Sciatic nerve (tissue), 2 donors: Measurements from ENCODE around the gene MIGA2. TPM values are rescaled to one million over a fixed set of nuclear protein-coding genes. Genes with fewer than 3 reads are reported as not detected.
A peak's percentile ranks its signal among the peaks of the same experiment; 100 is the strongest.

Experiments used
- ATAC-seq: fragments of 200-7000 bp; cut with Tn5 transposase; one replicate; pipeline ENCODE4 v1.9.1; 2020; ENCODE audit warnings: mild to moderate bottlenecking, moderate library complexity
- DNase-seq: peaks from one replicate; pipeline ENCODE4 v3.0.0-alpha.2; 2020; ENCODE audit warnings: low spot score
- intact Hi-C: fragments of 100-400 bp; cut with DNase I; formaldehyde crosslinking; loops from one replicate; pipeline ENCODE4 v1.14.2; 2022
- total RNA-seq: library from RNA; stranded (reverse); fragmentation: NEBNext Ultra II Directional; extraction: Animal tissue kit (Norgen Biotek cat#: 25700); gene quantifications from one replicate; pipeline ENCODE4 v1.2.1, GENCODE V29; 2021
- donor health status: DM: no; HTN: no; CAD: no.
- donor health status: DM: no; HTN: no; CAD: no.

Gene MIGA2
- total RNA-seq, 1 donor from 2014 or later, result 25.5 TPM

DNA sequence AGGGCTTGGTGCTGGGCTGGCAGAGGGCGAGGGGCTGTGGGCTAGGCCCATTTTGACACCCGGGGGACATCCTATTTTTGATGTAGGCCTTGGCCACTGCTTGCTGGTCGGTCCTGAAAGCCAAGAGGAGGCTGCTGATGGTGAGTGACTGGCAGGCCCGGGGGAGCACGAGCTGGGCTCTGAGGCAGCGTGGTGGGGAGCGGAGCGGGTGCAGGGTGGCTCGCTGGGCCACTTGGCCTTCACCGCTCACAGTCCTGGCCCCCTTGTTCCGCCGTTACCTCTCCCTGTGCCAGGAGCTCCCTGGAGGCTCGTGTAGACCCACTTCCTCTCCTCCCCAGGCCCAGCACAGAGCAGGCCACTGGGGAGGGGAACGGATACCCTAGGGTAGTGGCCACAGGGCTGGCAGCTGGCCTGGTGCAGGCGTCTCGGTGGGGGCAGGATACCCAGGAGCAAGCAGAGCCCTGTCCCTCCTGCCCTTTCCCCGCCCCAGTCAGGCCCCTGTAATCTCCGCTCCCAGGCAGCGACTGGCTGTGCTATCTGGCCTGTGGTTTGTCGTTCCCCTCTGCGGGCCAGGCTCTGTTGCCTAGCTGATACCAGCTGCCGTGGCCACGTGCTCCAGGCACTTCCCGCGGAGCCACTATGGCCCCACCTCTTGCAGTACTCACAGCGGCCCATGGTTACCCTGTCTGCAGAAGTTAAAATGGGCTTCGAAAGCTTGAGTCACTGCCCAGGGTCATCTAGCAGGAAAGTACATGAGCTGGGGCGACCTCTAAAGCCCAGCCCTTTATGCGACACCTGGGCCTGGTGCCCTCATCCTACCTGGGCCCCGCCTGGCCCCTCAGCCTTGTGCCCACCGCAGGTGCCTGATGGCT is 32.8 kb downstream of the MIGA2 start:
- DNase-seq (no peak), ATAC-seq (peak; percentile 80)
- intact Hi-C loops, result no loop called here

- peak; percentile 21 for ATAC-seq
- intact Hi-C loops, result no loop called here
- DNase-seq, result no peak
Observed at GRCh38 chr9:129069862-129070641, 33.6 kb downstream of the MIGA2 start.

GRCh38 chr9:129070696-129071525 is 34.5 kb downstream of the MIGA2 start:
- intact Hi-C loops, result no loop called here
- ATAC-seq, result no peak
- DNase-seq, result no peak

GRCh38 chr9:129071526-129072126 is 35.2 kb downstream of the MIGA2 start:
- intact Hi-C loops, result no loop called here
- DNase-seq, result no peak
- ATAC-seq, result no peak

- ATAC-seq (no peak), DNase-seq (no peak)
- intact Hi-C loops, result no loop called here
Observed at GRCh38 chr9:129072171-129072570, 35.7 kb downstream of the MIGA2 start.

DNA sequence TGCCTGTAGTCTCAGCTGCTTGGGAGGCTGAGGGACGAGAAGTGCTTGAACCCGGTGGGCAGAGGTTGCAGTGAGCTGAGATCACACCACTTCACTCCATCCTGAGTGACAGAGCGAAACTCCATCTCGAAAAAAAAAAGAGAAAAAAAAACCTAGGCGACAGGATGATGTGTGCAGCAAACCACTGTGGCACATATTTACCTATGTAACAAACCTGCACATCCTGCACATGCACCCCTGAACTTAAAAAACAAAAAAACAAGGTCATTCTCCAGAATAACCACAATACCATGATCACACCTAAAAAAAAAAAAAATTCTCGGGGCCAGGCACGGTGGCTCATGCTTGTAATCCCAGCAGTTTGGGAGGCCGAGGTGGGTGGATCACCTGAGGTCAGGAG is 37.0 kb downstream of the MIGA2 start:
- DNase-seq (no peak), ATAC-seq (no peak)
- intact Hi-C loops, result no loop called here

DNA sequence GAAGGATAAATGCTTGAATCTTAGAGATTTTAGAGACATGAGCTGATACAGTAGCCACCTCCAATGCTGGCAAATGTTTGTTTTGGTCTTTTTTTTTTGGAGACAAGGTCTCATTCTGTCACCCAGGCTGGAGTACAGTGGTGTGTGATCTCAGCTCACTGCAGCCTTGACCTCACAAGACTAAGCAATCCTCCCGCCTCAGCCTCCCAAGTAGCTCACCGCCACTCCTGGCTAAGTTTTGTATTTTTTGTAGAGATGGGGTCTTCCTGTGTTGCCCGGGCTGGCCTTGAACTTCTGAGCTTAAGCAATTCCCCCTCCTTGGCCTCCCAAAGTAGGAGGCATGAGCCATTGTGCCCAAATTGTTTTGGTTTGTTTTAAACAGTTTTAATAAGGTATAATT is 37.7 kb downstream of the MIGA2 start:
- DNase-seq (no peak), ATAC-seq (no peak)
- intact Hi-C loops, result no loop called here

- DNase-seq (no peak), ATAC-seq (no peak)
- intact Hi-C loops, result no loop called here
Observed at GRCh38 chr9:129075996-129076639, 39.7 kb downstream of the MIGA2 start.

- intact Hi-C loops, result no loop called here
- ATAC-seq (no peak), DNase-seq (no peak)
Observed at GRCh38 chr9:129076640-129077037, 40.2 kb downstream of the MIGA2 start.

DNA sequence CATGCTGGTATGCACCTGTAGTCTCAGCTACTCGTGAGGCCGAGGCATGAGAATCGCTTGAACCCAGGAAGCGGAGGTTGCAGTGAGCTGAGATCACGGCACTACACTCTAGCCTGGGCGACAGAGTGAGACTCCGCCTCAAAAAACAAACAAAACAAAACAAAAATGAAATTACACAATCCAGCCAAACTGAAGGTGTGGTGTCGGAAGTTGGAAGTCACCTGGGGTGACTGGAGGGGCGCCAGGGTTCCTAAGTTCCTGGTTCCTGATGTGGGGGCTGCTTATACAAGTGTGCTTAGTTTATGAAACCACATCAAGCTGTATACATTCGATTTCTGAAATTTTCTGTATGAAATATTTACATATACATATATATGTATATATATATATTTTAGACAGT is 40.8 kb downstream of the MIGA2 start:
- no peak for DNase-seq
- intact Hi-C loops, result no loop called here
- no peak for ATAC-seq

GRCh38 chr9:129078691-129079503 is 42.5 kb downstream of the MIGA2 start:
- DNase-seq (no peak), ATAC-seq (no peak)
- intact Hi-C loops, result no loop called here

- intact Hi-C loops, result no loop called here
- ATAC-seq, result no peak
Observed at GRCh38 chr9:129079829-129080228, 43.4 kb downstream of the MIGA2 start.

DNA sequence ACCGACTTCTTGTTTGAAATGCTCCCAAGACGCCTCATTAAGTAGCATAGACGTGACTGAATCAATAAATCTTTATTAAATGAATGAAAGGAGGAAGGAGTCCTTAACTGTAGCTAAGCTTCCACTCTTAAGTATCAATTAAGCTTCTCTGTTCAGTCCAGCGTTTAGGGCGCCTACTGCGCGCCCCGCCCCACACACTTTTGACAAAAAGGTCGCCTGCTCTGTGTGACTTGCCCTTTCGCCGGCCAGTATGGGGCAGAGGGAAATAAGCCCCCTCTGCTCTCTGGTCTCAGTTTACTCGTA is 43.8 kb downstream of the MIGA2 start:
- intact Hi-C loops, result no loop called here
- DNase-seq (no peak), ATAC-seq (peak; percentile 0)

More at GRCh38 chr9:129079829-129080228, 43.4 kb downstream of the MIGA2 start:
- no peak for DNase-seq

DNA sequence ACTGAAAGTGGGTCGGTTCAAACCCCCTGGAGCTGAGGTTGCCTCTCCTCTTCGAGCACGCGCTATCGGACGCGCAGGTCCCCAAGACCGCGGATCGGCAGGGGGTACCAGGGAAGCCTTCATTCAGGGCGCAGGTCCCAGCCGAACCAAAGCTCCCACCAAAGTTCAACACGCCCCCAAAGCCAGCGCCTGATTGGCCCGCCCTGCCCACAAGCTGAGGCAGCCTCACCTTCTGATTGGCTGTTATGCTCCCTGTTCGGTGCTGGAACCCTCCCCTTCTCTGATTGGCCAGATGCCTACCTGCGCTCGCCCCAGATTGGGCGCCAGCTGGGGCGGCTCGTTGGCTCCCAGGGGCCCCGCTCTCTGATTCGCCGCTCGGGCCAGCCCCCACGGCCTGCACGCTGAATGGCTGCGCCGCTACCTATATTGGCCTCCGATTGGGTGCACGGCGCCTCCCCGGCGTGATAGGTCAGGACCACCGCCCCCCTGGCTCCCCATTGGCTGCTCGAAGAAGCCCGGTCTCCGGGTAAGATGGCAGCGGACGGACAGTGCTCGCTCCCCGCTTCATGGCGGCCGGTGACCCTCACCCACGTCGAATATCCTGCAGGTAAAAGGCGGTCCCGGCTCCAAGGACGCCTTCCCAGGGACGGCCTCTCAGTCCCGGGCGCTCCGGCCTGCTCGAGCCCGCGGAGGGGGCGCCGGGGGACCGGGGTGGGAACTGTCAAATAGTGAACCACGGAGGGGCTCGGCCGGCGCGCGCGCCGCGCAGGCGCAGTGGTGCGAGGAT is 44.4 kb downstream of the MIGA2 start, which contains the start of gene DOLPP1:
TSS of gene DOLPP1 (plus strand) at position 511 of the 787 bp plus-strand sequence. CDS start at position 532, 21 bp downstream.
- peak; percentile 99 for DNase-seq
- intact Hi-C loops, result no loop called here
- ATAC-seq, result peak; percentile 99

DNA sequence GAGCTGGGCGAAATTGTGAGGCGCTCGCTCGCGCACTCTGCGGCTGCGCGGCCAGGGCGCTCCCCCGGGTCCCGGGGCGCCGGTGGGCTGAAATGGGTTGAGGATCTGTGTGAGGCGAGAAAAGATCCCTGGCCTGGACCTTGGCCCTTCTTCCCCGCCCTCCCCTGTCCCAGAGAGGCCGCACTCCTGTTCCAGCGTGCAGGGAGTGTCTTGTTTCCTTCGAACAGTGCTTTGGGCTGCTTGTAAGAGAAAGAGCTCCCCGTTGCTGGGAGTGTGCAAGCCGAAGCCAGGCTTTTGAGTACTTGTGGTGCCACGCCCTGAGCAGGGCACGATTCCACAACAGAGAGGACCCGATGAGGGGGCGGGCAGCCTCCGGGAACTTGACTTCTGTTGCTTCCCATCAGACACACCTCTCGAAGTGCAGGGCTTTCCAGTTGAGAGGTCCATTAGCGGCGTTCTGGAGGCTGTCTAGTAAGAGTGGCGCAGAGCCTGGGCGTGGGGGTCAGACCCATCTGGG is 45.0 kb downstream of the MIGA2 start:
- no peak for ATAC-seq
- intact Hi-C loops, result no loop called here
- no peak for DNase-seq

DNA sequence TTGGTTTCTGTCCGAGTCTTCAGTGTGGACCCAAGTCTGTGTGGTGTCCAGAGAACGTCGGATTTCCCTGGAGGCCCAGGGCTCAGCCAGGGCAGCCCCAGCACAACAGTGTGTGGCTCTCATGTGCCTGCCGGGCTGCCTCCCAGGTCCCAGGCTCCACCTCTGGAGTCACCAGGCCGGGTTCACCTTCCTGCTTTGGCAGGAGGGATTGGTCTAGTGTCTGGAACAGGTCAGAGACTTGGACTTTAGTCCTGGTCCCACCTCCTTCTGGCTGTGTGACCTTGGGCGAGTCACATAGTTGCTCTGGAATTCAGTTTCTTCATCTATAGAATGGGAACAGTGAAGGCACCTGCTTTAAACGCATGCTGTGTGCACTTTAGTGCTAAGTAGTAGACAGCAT is 47.7 kb downstream of the MIGA2 start:
- DNase-seq, result no peak
- intact Hi-C loops, result no loop called here
- no peak for ATAC-seq

GRCh38 chr9:129089246-129089645 is 52.8 kb downstream of the MIGA2 start:
- DNase-seq, result no peak
- no peak for ATAC-seq
- intact Hi-C loops, result no loop called here
